ENCODE results near the gene ANTXRL. TPM values are rescaled to one million over a fixed set of nuclear protein-coding genes. Genes with fewer than 3 reads are reported as not detected.
"Not testable (repeated sequence)": the region's sequence is repeated elsewhere in the genome, so short reads cannot be mapped to it uniquely, and the experiment has no call there.

Gene ANTXRL
- total RNA-seq, 4 donors from 2014 or later = not detected

- no peak for TF ChIP-seq CTCF (IDR thresholded peaks at IDR 0.05)
- no peak for TF ChIP-seq POLR2A (IDR thresholded peaks at IDR 0.05)
- peak in 1 of 2 donors; percentile 66 for DNase-seq (ENCODE audit: low spot score in 2 of 2)
- H3K4me3 ChIP-seq (ENCODE audit: low read depth, poor library complexity, severe bottlenecking) = no peak overlapping the region
- intact Hi-C loops (cut with DNase I; ENCODE audit: low total_unique reads) = no loop called here
- WGBS, 2 donors = 80 to 98% methylated on average over 3 of the region's 3 CpGs
Observed at GRCh38 chr10:46304062-46304461, 17.3 kb downstream of the ANTXRL start.

GRCh38 chr10:46304671-46305070 is 17.9 kb downstream of the ANTXRL start:
- WGBS, 2 donors = 89 to 91% methylated on average over 5 of the region's 5 CpGs
- peak in 1 of 2 donors; percentile 64 for DNase-seq (ENCODE audit: low spot score in 2 of 2)
- intact Hi-C loops (cut with DNase I; ENCODE audit: low total_unique reads); H3K4me3 ChIP-seq (ENCODE audit: low read depth, poor library complexity, severe bottlenecking): not testable (repeated sequence)

GRCh38 chr10:46305079-46305818 is 18.5 kb downstream of the ANTXRL start:
- DNase-seq (ENCODE audit: low spot score in 2 of 2) = peak in 1 of 2 donors; percentile 85
- WGBS, 2 donors = 40 to 46% methylated on average over 10 of the region's 10 CpGs
- intact Hi-C loops (cut with DNase I; ENCODE audit: low total_unique reads) = no loop called here
- no peak overlapping the region for H3K4me3 ChIP-seq (ENCODE audit: low read depth, poor library complexity, severe bottlenecking)
- TF ChIP-seq POLR2A (IDR thresholded peaks at IDR 0.05) (no peak), CTCF (IDR thresholded peaks at IDR 0.05) (no peak)

DNA sequence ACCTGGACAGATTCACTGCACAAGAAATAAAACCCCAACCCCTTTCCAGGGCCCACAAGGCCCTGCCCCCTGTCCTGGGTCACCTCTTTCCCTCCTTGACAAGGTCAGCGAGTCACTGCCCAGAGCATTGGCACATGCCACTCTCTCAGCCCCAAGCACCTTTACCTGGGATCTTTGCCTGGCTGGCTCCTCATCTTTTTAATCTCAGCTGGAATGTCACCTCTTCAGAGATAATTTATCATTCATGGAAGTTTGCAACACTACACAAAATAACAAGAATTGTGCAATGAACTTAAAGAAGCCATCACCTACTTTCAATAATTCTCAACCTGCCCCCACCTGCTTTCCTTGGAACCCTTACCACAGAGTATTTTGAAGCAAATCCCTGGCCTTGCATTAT is 19.2 kb downstream of the ANTXRL start:
- DNase-seq (ENCODE audit: low spot score in 2 of 2) = no peak
- intact Hi-C loops (cut with DNase I; ENCODE audit: low total_unique reads) = no loop called here
- 29 to 64% methylated on average over 1 of the region's 1 CpG for WGBS, 2 donors
- TF ChIP-seq CTCF (IDR thresholded peaks at IDR 0.05) (no peak), POLR2A (IDR thresholded peaks at IDR 0.05) (no peak)
- no peak overlapping the region for H3K4me3 ChIP-seq (ENCODE audit: low read depth, poor library complexity, severe bottlenecking)

GRCh38 chr10:46306516-46307184 is 19.9 kb downstream of the ANTXRL start:
- TF ChIP-seq POLR2A (IDR thresholded peaks at IDR 0.05) (no peak), CTCF (IDR thresholded peaks at IDR 0.05) (no peak)
- intact Hi-C loops (cut with DNase I; ENCODE audit: low total_unique reads) = no loop called here
- peak in 1 of 2 donors; percentile 82 for DNase-seq (ENCODE audit: low spot score in 2 of 2)
- no peak overlapping the region for H3K4me3 ChIP-seq (ENCODE audit: low read depth, poor library complexity, severe bottlenecking)
- WGBS, 2 donors = 70 to 78% methylated on average over 5 of the region's 5 CpGs

GRCh38 chr10:46307281-46308112 is 20.7 kb downstream of the ANTXRL start:
- 87 to 92% methylated on average over 9 to 10 of the region's 10 CpGs for WGBS, 2 donors
- TF ChIP-seq POLR2A (IDR thresholded peaks at IDR 0.05) (no peak), CTCF (IDR thresholded peaks at IDR 0.05) (no peak)
- H3K4me3 ChIP-seq (ENCODE audit: low read depth, poor library complexity, severe bottlenecking) = no peak overlapping the region
- DNase-seq (ENCODE audit: low spot score in 2 of 2) = peak in 1 of 2 donors; percentile 81
- intact Hi-C loops (cut with DNase I; ENCODE audit: low total_unique reads) = no loop called here

Measured in lower leg skin (tissue), 4 donors.